ENCODE measurements around the gene ADA.

DNA sequence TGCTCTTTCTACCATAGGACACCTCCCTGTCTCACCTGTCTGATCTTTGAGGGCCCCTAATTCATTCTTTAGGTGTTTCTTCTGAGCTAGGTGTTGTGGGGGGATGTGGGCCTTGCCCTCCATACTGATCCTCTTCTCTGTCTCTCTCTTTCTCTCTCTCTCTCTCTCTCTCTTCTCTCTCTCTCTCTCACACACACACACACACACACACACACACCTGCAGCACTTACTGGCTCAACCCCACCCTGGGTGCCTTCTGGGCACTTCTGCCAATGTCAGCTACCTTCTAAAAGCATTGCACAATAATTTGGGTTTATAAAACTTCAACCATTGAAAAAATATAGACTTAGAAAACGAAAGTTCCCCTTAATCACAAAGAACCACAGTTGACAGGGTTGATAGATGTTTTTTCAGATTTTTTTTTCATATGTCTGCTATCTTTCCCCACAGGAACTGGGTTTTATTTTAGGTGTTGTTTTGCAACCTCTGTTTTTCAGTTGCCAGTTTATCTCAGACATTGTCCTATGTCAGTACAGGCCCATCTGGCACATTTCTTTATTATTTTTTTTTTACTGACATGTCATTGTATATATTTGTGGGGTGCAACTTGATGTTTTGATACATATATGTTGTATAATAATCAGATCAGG, 41.1 kb downstream of the ADA start:
- TF ChIP-seq, protein P1, sequence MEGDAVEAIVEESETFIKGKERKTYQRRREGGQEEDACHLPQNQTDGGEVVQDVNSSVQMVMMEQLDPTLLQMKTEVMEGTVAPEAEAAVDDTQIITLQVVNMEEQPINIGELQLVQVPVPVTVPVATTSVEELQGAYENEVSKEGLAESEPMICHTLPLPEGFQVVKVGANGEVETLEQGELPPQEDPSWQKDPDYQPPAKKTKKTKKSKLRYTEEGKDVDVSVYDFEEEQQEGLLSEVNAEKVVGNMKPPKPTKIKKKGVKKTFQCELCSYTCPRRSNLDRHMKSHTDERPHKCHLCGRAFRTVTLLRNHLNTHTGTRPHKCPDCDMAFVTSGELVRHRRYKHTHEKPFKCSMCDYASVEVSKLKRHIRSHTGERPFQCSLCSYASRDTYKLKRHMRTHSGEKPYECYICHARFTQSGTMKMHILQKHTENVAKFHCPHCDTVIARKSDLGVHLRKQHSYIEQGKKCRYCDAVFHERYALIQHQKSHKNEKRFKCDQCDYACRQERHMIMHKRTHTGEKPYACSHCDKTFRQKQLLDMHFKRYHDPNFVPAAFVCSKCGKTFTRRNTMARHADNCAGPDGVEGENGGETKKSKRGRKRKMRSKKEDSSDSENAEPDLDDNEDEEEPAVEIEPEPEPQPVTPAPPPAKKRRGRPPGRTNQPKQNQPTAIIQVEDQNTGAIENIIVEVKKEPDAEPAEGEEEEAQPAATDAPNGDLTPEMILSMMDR (optimal IDR thresholded peaks at IDR 0.05 in 1 of 3, IDR thresholded peaks at IDR 0.05 in 1 of 3, conservative IDR thresholded peaks at IDR 0.05 in 1 of 3; ENCODE audit: extremely low read depth in 1 of 3, insufficient read depth in 2 of 3, low read length in 3 of 3) = no peak
- TF ChIP-seq EZH2 (IDR thresholded peaks at IDR 0.05; ENCODE audit: low read length) = no peak

All from keratinocyte (primary cell).